PFSK-1 (cell line): ENCODE measurements around the gene LYSMD3. TPM values are rescaled to one million over a fixed set of nuclear protein-coding genes. Genes with fewer than 3 reads are reported as not detected.

Source experiments
- FOXP2 ChIP-seq: optimal IDR thresholded peaks from 2 replicates; pipeline ENCODE3; 2011; ENCODE audit warnings: borderline replicate concordance, control low read depth, inconsistent platforms; ENCODE audit not compliant: insufficient read depth; ENCODE audit errors: extremely low read length, extremely low read depth
- POLR2AphosphoS5 ChIP-seq: IDR thresholded peaks from 2 replicates; pipeline ENCODE4 v1.6.1; 2012; ENCODE audit warnings: low read depth, mild to moderate bottlenecking, control low read depth, low read length, moderate library complexity
- SIN3A ChIP-seq: IDR thresholded peaks from 2 replicates; pipeline ENCODE4 v1.6.1; 2012; ENCODE audit warnings: mild to moderate bottlenecking, low read length, moderate library complexity, borderline replicate concordance; ENCODE audit not compliant: insufficient read depth
- TAF1 ChIP-seq: IDR thresholded peaks from 2 replicates; pipeline ENCODE4 v1.6.1; 2012; ENCODE audit warnings: low read length, control low read depth, borderline replicate concordance; ENCODE audit not compliant: insufficient read depth
- polyA plus RNA-seq: library from polyadenylated mRNA; unstranded; fragments of >200 nt; gene quantifications from one replicate; pipeline ENCODE4 v1.2.1, GENCODE V29; 2012; ENCODE audit warnings: low read depth, missing spikeins; ENCODE audit not compliant: insufficient read length
- TF ChIP-seq, protein P1 (sequence below), 2 experiments: IDR thresholded peaks; 2 replicates each; pipeline versions ENCODE4 v1.6.1 to v1.8.0; 2011 to 2012; ENCODE audit warnings: low read depth in 2 of 2, low read length in 2 of 2, control low read depth in 1 of 2, inconsistent platforms in 1 of 2, mild to moderate bottlenecking in 1 of 2, moderate library complexity in 1 of 2; ENCODE audit not compliant: insufficient read depth in 1 of 2

Gene LYSMD3
- polyA plus RNA-seq = 7.2 TPM

DNA sequence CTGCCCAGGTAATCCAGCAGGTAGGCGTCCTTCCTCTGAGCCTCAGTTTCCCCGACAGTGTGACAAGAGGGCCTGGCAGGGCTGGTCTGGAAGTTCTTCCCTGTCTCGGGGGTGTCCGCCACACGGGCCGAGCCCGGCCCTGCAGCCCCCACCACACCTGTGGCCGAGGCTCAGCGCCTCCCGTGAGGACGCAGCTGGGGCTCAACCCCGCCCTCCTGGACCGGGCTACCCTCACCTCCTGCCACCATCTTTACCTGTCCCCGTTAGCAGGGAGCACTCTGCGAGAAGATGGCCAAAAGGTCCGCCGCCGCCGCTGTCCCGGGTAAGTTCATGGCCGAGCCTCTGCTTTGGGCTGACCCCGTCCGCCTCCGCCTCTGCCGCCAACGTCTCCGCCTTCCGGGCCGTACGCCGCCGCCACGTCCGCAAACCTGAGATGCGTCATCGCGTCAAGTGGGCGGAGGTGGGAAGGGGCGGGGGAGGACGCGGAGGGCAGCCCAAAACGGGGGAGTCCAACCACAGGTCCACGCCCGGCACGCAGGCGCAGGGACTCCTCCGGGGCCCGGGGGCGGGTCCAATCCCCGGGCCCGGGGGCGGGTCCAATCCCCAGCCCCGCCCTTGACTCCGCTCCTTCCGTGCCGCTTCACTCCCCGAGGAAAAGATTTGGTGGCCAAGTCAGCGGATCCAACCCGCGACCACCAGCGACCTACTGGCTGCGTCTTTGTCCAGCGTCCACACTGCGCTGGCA lies at the start of gene LYSMD3:
Gene LYSMD3, minus strand, starts transcription at position 391 of the 745 bp plus-strand sequence. CDS start 4,295 bp downstream, outside the sequence.
- TF ChIP-seq FOXP2 (peak; percentile 99), POLR2AphosphoS5 (peak; percentile 91), TAF1 (no peak; the same call in 1 of the 2 replicates), SIN3A (0 out of 2 replicates have a peak, but pooled peaks have one; percentile 57)
- TF ChIP-seq, protein P1, sequence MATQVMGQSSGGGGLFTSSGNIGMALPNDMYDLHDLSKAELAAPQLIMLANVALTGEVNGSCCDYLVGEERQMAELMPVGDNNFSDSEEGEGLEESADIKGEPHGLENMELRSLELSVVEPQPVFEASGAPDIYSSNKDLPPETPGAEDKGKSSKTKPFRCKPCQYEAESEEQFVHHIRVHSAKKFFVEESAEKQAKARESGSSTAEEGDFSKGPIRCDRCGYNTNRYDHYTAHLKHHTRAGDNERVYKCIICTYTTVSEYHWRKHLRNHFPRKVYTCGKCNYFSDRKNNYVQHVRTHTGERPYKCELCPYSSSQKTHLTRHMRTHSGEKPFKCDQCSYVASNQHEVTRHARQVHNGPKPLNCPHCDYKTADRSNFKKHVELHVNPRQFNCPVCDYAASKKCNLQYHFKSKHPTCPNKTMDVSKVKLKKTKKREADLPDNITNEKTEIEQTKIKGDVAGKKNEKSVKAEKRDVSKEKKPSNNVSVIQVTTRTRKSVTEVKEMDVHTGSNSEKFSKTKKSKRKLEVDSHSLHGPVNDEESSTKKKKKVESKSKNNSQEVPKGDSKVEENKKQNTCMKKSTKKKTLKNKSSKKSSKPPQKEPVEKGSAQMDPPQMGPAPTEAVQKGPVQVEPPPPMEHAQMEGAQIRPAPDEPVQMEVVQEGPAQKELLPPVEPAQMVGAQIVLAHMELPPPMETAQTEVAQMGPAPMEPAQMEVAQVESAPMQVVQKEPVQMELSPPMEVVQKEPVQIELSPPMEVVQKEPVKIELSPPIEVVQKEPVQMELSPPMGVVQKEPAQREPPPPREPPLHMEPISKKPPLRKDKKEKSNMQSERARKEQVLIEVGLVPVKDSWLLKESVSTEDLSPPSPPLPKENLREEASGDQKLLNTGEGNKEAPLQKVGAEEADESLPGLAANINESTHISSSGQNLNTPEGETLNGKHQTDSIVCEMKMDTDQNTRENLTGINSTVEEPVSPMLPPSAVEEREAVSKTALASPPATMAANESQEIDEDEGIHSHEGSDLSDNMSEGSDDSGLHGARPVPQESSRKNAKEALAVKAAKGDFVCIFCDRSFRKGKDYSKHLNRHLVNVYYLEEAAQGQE (IDR thresholded peaks at IDR 0.05; ENCODE audit: insufficient read depth in 1 of 2, low read depth in 2 of 2, low read length in 2 of 2) = no peak

DNA sequence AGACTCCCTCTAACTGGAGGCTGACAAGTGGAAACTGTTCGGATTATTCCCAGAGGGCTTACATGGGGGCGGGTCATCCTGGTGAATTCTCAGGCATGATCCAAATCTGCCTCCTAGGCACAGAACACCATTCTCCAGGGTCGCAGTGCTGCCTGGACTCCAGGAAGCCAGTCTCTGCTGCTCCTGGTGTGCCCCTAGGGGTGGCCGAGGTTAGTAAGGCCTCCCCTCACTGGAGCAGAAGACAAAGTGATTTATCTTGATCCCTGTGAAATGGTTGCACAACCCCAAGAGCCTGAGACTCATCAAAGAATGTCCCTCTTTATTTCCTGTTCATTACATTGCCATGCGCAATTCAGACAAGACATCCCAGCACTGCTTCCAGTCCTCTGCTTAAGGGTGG lies 46.3 kb upstream of the LYSMD3 start:
- TF ChIP-seq, protein P1 (IDR thresholded peaks at IDR 0.05; ENCODE audit: insufficient read depth in 1 of 2, low read depth in 2 of 2, low read length in 2 of 2) = no peak
- TF ChIP-seq POLR2AphosphoS5 (no peak), TAF1 (no peak), FOXP2 (no peak), SIN3A (no peak)

DNA sequence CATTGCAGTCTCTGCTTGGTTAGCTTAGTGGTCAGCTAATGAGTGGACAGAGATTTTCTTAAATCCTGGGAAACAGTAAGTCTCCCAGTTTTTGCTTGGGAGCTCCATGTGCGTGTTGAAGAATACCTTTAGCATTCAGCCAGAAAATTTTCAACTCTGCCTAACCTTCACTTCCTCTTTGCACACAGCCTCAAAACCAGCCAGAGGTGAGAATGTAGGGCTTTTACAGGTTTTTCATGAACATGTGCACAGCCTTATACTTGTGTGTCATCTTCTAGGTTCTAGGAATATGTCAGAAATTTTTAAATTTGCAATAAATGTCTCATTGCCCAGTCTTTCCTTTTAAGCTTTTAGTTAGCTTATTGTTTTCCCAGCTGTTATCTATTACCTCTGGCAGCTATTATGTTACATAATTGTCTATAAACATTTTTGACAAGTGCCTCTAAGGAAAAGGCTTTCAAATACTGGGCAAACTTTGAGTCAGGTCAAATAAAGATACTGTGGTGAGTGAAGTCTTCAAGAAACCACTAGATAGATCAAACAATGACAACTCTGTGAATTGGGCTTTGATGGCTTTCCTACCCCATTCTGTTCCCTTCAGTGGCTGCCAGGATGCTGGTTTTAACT lies 41.9 kb upstream of the LYSMD3 start:
- no peak for TF ChIP-seq POLR2AphosphoS5
- TF ChIP-seq FOXP2 = no peak
- TF ChIP-seq, protein P1 (IDR thresholded peaks at IDR 0.05; ENCODE audit: insufficient read depth in 1 of 2, low read depth in 2 of 2, low read length in 2 of 2) = no peak
- TF ChIP-seq SIN3A = no peak
- no peak for TF ChIP-seq TAF1

DNA sequence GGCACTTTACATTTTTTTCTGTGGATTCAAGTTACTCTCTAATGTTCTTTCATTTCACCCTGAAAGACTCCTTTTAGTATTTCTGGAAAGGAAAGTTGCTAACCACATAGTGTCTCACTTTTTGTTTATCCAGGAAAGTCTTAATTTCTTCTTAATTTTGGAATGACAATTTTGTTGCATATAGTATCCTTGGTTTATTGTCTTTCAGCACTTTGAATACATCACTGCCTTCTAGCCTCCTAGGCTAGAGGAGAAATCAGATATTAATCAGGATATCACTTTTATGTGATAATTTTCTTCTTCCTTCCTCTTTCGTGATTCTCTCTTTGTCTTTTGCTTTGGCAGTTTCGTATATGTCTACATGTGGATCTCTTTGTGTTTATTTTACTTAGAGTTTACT lies 40.6 kb upstream of the LYSMD3 start:
- no peak for TF ChIP-seq FOXP2
- TF ChIP-seq, protein P1 (IDR thresholded peaks at IDR 0.05; ENCODE audit: insufficient read depth in 1 of 2, low read depth in 2 of 2, low read length in 2 of 2) = no peak
- no peak for TF ChIP-seq SIN3A
- no peak for TF ChIP-seq POLR2AphosphoS5
- no peak for TF ChIP-seq TAF1
